Amygdala (tissue), 56 donors: ENCODE measurements around the gene TTF1.

ENCODE experiments used
- DNase-seq, 56 donors: peaks; one replicate each; lab custom pipeline; 2025; lab: John Stamatoyannopoulos, UW

Gene TTF1

GRCh38 chr9:132406554-132407122 lies at the start of gene TTF1:
Gene TTF1 (minus strand): TSS chr9:132406840. CDS start chr9:132402821, 4,019 bp downstream.
- peak in 55 of 56 donors; percentile 13 to 88 (median 68) for DNase-seq

GRCh38 chr9:132456241-132456640 lies 49.6 kb upstream of the TTF1 start:
- no peak for DNase-seq

- DNase-seq: no peak
Measured at GRCh38 chr9:132451276-132451675, 44.6 kb upstream of the TTF1 start.

GRCh38 chr9:132447902-132448301 lies 41.3 kb upstream of the TTF1 start:
- DNase-seq: no peak

- no peak for DNase-seq
Measured at GRCh38 chr9:132447346-132447745, 40.7 kb upstream of the TTF1 start.

- DNase-seq: no peak
Measured at GRCh38 chr9:132446887-132447286, 40.2 kb upstream of the TTF1 start.

GRCh38 chr9:132443951-132444607 lies 37.4 kb upstream of the TTF1 start:
- DNase-seq: no peak

GRCh38 chr9:132441404-132441803 lies 34.8 kb upstream of the TTF1 start:
- no peak for DNase-seq

GRCh38 chr9:132440735-132441134 lies 34.1 kb upstream of the TTF1 start:
- DNase-seq: no peak

GRCh38 chr9:132439153-132439552 lies 32.5 kb upstream of the TTF1 start:
- DNase-seq: no peak

- no peak for DNase-seq
Measured at GRCh38 chr9:132434881-132435280, 28.2 kb upstream of the TTF1 start.

- no peak for DNase-seq
Measured at GRCh38 chr9:132430998-132431397, 24.4 kb upstream of the TTF1 start.

- DNase-seq: no peak
Measured at GRCh38 chr9:132426639-132427414, 20.2 kb upstream of the TTF1 start.

GRCh38 chr9:132425675-132426062 lies 19.0 kb upstream of the TTF1 start:
- DNase-seq: no peak

GRCh38 chr9:132424857-132425674 lies 18.4 kb upstream of the TTF1 start:
- no peak for DNase-seq

GRCh38 chr9:132423503-132423902 lies 16.9 kb upstream of the TTF1 start:
- no peak for DNase-seq

GRCh38 chr9:132422574-132422973 lies 15.9 kb upstream of the TTF1 start:
- DNase-seq: no peak

- DNase-seq: no peak
Measured at GRCh38 chr9:132418726-132419363, 12.2 kb upstream of the TTF1 start.

GRCh38 chr9:132415181-132415580 lies 8.5 kb upstream of the TTF1 start:
- DNase-seq: no peak

- DNase-seq: no peak
Measured at GRCh38 chr9:132414731-132415130, 8.1 kb upstream of the TTF1 start.
